ENCODE data around the gene GTPBP1. TPM values are rescaled to one million over a fixed set of nuclear protein-coding genes. Genes with fewer than 3 reads are reported as not detected.

Gene GTPBP1
- polyA plus RNA-seq, 2 donors, result 12.5 to 19.4 TPM

GRCh38 chr22:38754751-38755154 lies 49.0 kb downstream of the GTPBP1 start:
- Histone ChIP-seq H3K27ac (ENCODE audit: low read depth in 2 of 2, low read length in 1 of 2) (peak overlapping the region; percentile 96 to 99), H3K36me3 (ENCODE audit: control insufficient read depth in 2 of 2, insufficient read depth in 2 of 2, low read length in 1 of 2) (peaks cover 10 to 29% of the 10 kb centered on the region in 2 donors), H3K9me3 (ENCODE audit: control insufficient read depth in 2 of 2, insufficient read depth in 1 of 2, low read depth in 1 of 2, low read length in 1 of 2) (no peaks in the 10 kb centered on the region), H3K4me3 (ENCODE audit: low read depth in 1 of 2, low read length in 2 of 2) (peak overlapping the region; percentile 66 to 76), H3K4me1 (ENCODE audit: control insufficient read depth in 2 of 2, insufficient read depth in 2 of 2, low read length in 1 of 2) (peaks cover 0 to 25% of the 10 kb centered on the region in 2 donors), H3K27me3 (ENCODE audit: control insufficient read depth in 1 of 2, insufficient read depth in 2 of 2, low read length in 2 of 2) (no peaks in the 10 kb centered on the region)
- 5 to 6% methylated on average over 12 of the region's 12 CpGs for WGBS, 2 donors

- Histone ChIP-seq H3K27me3 (ENCODE audit: control insufficient read depth in 1 of 2, insufficient read depth in 2 of 2, low read length in 2 of 2) (no peaks in the 10 kb centered on the region), H3K9me3 (ENCODE audit: control insufficient read depth in 2 of 2, insufficient read depth in 1 of 2, low read depth in 1 of 2, low read length in 1 of 2) (no peaks in the 10 kb centered on the region), H3K27ac (ENCODE audit: low read depth in 2 of 2, low read length in 1 of 2) (peak overlapping the region; percentile 96 to 99), H3K4me1 (ENCODE audit: control insufficient read depth in 2 of 2, insufficient read depth in 2 of 2, low read length in 1 of 2) (peaks cover 0 to 24% of the 10 kb centered on the region in 2 donors), H3K36me3 (ENCODE audit: control insufficient read depth in 2 of 2, insufficient read depth in 2 of 2, low read length in 1 of 2) (peaks cover 4 to 23% of the 10 kb centered on the region in 2 donors), H3K4me3 (ENCODE audit: low read depth in 1 of 2, low read length in 2 of 2) (peak overlapping the region; percentile 66 to 76)
- WGBS, 2 donors, result 0% methylated on average over 45 to 74 of the region's 74 CpGs
Observed at GRCh38 chr22:38755155-38755910, 49.6 kb downstream of the GTPBP1 start.

- Histone ChIP-seq H3K4me1 (ENCODE audit: control insufficient read depth in 2 of 2, insufficient read depth in 2 of 2, low read length in 1 of 2) (peaks cover 0 to 17% of the 10 kb centered on the region in 2 donors), H3K36me3 (ENCODE audit: control insufficient read depth in 2 of 2, insufficient read depth in 2 of 2, low read length in 1 of 2) (peaks cover 0 to 16% of the 10 kb centered on the region in 2 donors), H3K9me3 (ENCODE audit: control insufficient read depth in 2 of 2, insufficient read depth in 1 of 2, low read depth in 1 of 2, low read length in 1 of 2) (no peaks in the 10 kb centered on the region), H3K27me3 (ENCODE audit: control insufficient read depth in 1 of 2, insufficient read depth in 2 of 2, low read length in 2 of 2) (no peaks in the 10 kb centered on the region), H3K27ac (ENCODE audit: low read depth in 2 of 2, low read length in 1 of 2) (peak within 1 kb of the TSS; percentile 96 to 99), H3K4me3 (ENCODE audit: low read depth in 1 of 2, low read length in 2 of 2) (peak within 1 kb of the TSS; percentile 66 to 76)
- 1% methylated on average over 39 to 68 of the region's 68 CpGs for WGBS, 2 donors
Observed at GRCh38 chr22:38755911-38756532, 50.3 kb downstream of the GTPBP1 start, which contains the start of gene SUN2. SUN2 (minus strand) TSS chr22:38755998; CDS start chr22:38752628, 3,370 bp downstream.

- no peaks in the 10 kb centered on the region for H3K27me3 ChIP-seq (ENCODE audit: control insufficient read depth in 1 of 2, insufficient read depth in 2 of 2, low read length in 2 of 2)
- no peaks in the 10 kb centered on the region for H3K9me3 ChIP-seq (ENCODE audit: control insufficient read depth in 2 of 2, insufficient read depth in 1 of 2, low read depth in 1 of 2, low read length in 1 of 2)
- WGBS, 2 donors, result 53 to 57% methylated on average over 17 of the region's 17 CpGs
- peaks cover 0 to 10% of the 10 kb centered on the region in 2 donors for H3K36me3 ChIP-seq (ENCODE audit: control insufficient read depth in 2 of 2, insufficient read depth in 2 of 2, low read length in 1 of 2)
- H3K4me1 ChIP-seq (ENCODE audit: control insufficient read depth in 2 of 2, insufficient read depth in 2 of 2, low read length in 1 of 2), result peaks cover 0 to 10% of the 10 kb centered on the region in 2 donors
- peak overlapping the region in 1 of 2 donors; percentile 76 for H3K4me3 ChIP-seq (ENCODE audit: low read depth in 1 of 2, low read length in 2 of 2)
- peak overlapping the region; percentile 83 to 96 for H3K27ac ChIP-seq (ENCODE audit: low read depth in 2 of 2, low read length in 1 of 2)
Observed at GRCh38 chr22:38756711-38757463, 51.1 kb downstream of the GTPBP1 start.

GRCh38 chr22:38757464-38757757 lies 51.7 kb downstream of the GTPBP1 start:
- Histone ChIP-seq H3K9me3 (ENCODE audit: control insufficient read depth in 2 of 2, insufficient read depth in 1 of 2, low read depth in 1 of 2, low read length in 1 of 2) (no peaks in the 10 kb centered on the region), H3K4me1 (ENCODE audit: control insufficient read depth in 2 of 2, insufficient read depth in 2 of 2, low read length in 1 of 2) (peaks cover 0 to 6% of the 10 kb centered on the region in 2 donors), H3K4me3 (ENCODE audit: low read depth in 1 of 2, low read length in 2 of 2) (no peak overlapping the region), H3K27me3 (ENCODE audit: control insufficient read depth in 1 of 2, insufficient read depth in 2 of 2, low read length in 2 of 2) (no peaks in the 10 kb centered on the region), H3K27ac (ENCODE audit: low read depth in 2 of 2, low read length in 1 of 2) (no peak overlapping the region), H3K36me3 (ENCODE audit: control insufficient read depth in 2 of 2, insufficient read depth in 2 of 2, low read length in 1 of 2) (peaks cover 0 to 6% of the 10 kb centered on the region in 2 donors)
- WGBS, 2 donors, result 69 to 78% methylated on average over 4 of the region's 4 CpGs

- Histone ChIP-seq H3K27me3 (ENCODE audit: control insufficient read depth in 1 of 2, insufficient read depth in 2 of 2, low read length in 2 of 2) (no peaks in the 10 kb centered on the region), H3K4me1 (ENCODE audit: control insufficient read depth in 2 of 2, insufficient read depth in 2 of 2, low read length in 1 of 2) (peaks cover 0 to 3% of the 10 kb centered on the region in 2 donors), H3K27ac (ENCODE audit: low read depth in 2 of 2, low read length in 1 of 2) (no peak overlapping the region), H3K9me3 (ENCODE audit: control insufficient read depth in 2 of 2, insufficient read depth in 1 of 2, low read depth in 1 of 2, low read length in 1 of 2) (no peaks in the 10 kb centered on the region), H3K4me3 (ENCODE audit: low read depth in 1 of 2, low read length in 2 of 2) (no peak overlapping the region), H3K36me3 (ENCODE audit: control insufficient read depth in 2 of 2, insufficient read depth in 2 of 2, low read length in 1 of 2) (no peaks in the 10 kb centered on the region)
- WGBS, 2 donors, result 68 to 69% methylated on average over 16 of the region's 16 CpGs
Observed at GRCh38 chr22:38758276-38758945, 52.7 kb downstream of the GTPBP1 start.

- H3K9me3 ChIP-seq (ENCODE audit: control insufficient read depth in 2 of 2, insufficient read depth in 1 of 2, low read depth in 1 of 2, low read length in 1 of 2), result no peaks in the 10 kb centered on the region
Observed at GRCh38 chr22:38759005-38759404, 53.3 kb downstream of the GTPBP1 start.

GRCh38 chr22:38760477-38761201 lies 54.9 kb downstream of the GTPBP1 start:
- H3K36me3 ChIP-seq (ENCODE audit: control insufficient read depth in 2 of 2, insufficient read depth in 2 of 2, low read length in 1 of 2), result no peaks in the 10 kb centered on the region
- peaks cover 0 to 3% of the 10 kb centered on the region in 2 donors for H3K4me1 ChIP-seq (ENCODE audit: control insufficient read depth in 2 of 2, insufficient read depth in 2 of 2, low read length in 1 of 2)
- WGBS, 2 donors, result 84 to 86% methylated on average over 12 of the region's 12 CpGs
- no peaks in the 10 kb centered on the region for H3K27me3 ChIP-seq (ENCODE audit: control insufficient read depth in 1 of 2, insufficient read depth in 2 of 2, low read length in 2 of 2)
- no peak overlapping the region for H3K4me3 ChIP-seq (ENCODE audit: low read depth in 1 of 2, low read length in 2 of 2)
- no peaks in the 10 kb centered on the region for H3K9me3 ChIP-seq (ENCODE audit: control insufficient read depth in 2 of 2, insufficient read depth in 1 of 2, low read depth in 1 of 2, low read length in 1 of 2)
- H3K27ac ChIP-seq (ENCODE audit: low read depth in 2 of 2, low read length in 1 of 2), result no peak overlapping the region

More at GRCh38 chr22:38759005-38759404, 53.3 kb downstream of the GTPBP1 start:
- Histone ChIP-seq H3K27me3 (ENCODE audit: control insufficient read depth in 1 of 2, insufficient read depth in 2 of 2, low read length in 2 of 2) (no peaks in the 10 kb centered on the region), H3K27ac (ENCODE audit: low read depth in 2 of 2, low read length in 1 of 2) (no peak overlapping the region), H3K4me3 (ENCODE audit: low read depth in 1 of 2, low read length in 2 of 2) (no peak overlapping the region), H3K36me3 (ENCODE audit: control insufficient read depth in 2 of 2, insufficient read depth in 2 of 2, low read length in 1 of 2) (no peaks in the 10 kb centered on the region), H3K4me1 (ENCODE audit: control insufficient read depth in 2 of 2, insufficient read depth in 2 of 2, low read length in 1 of 2) (no peaks in the 10 kb centered on the region)
- WGBS, 2 donors, result 84% methylated on average over 7 of the region's 7 CpGs
